ENCODE measurements around the gene KRTAP4-2. TPM values are rescaled to one million over a fixed set of nuclear protein-coding genes. Genes with fewer than 3 reads are reported as not detected.
"Not testable (repeated sequence)": the region's sequence is repeated elsewhere in the genome, so short reads cannot be mapped to it uniquely, and the experiment has no call there.

The KRTAP4-2 gene
- total RNA-seq, 1 donor from 2014 or later: not detected

- no peaks in the 10 kb centered on the region for H3K27me3 ChIP-seq (ENCODE audit: control insufficient read depth, insufficient read depth, low read length)
- no peak overlapping the region for H3K4me3 ChIP-seq (ENCODE audit: low read depth, low read length)
- peak; percentile 10 for DNase-seq (ENCODE audit: low read depth)
- no peaks in the 10 kb centered on the region for H3K36me3 ChIP-seq (ENCODE audit: control insufficient read depth, insufficient read depth, low read length)
- TF ChIP-seq, protein P1, sequence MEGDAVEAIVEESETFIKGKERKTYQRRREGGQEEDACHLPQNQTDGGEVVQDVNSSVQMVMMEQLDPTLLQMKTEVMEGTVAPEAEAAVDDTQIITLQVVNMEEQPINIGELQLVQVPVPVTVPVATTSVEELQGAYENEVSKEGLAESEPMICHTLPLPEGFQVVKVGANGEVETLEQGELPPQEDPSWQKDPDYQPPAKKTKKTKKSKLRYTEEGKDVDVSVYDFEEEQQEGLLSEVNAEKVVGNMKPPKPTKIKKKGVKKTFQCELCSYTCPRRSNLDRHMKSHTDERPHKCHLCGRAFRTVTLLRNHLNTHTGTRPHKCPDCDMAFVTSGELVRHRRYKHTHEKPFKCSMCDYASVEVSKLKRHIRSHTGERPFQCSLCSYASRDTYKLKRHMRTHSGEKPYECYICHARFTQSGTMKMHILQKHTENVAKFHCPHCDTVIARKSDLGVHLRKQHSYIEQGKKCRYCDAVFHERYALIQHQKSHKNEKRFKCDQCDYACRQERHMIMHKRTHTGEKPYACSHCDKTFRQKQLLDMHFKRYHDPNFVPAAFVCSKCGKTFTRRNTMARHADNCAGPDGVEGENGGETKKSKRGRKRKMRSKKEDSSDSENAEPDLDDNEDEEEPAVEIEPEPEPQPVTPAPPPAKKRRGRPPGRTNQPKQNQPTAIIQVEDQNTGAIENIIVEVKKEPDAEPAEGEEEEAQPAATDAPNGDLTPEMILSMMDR (IDR thresholded peaks at IDR 0.05; ENCODE audit: insufficient read depth, low read length, poor library complexity, severe bottlenecking): no peak
Observed at GRCh38 chr17:41211845-41212466, 33.9 kb upstream of the KRTAP4-2 start.

GRCh38 chr17:41199421-41200078 lies 21.5 kb upstream of the KRTAP4-2 start:
- Histone ChIP-seq H3K4me3 (ENCODE audit: low read depth, low read length) (no peak overlapping the region), H3K27me3 (ENCODE audit: control insufficient read depth, insufficient read depth, low read length) (no peaks in the 10 kb centered on the region), H3K36me3 (ENCODE audit: control insufficient read depth, insufficient read depth, low read length) (no peaks in the 10 kb centered on the region)
- no peak for DNase-seq (ENCODE audit: low read depth)
- TF ChIP-seq, protein P1 (IDR thresholded peaks at IDR 0.05; ENCODE audit: insufficient read depth, low read length, poor library complexity, severe bottlenecking): no peak

- Histone ChIP-seq H3K4me3 (ENCODE audit: low read depth, low read length) (no peak overlapping the region), H3K27me3 (ENCODE audit: control insufficient read depth, insufficient read depth, low read length) (no peaks in the 10 kb centered on the region), H3K36me3 (ENCODE audit: control insufficient read depth, insufficient read depth, low read length) (no peaks in the 10 kb centered on the region)
- TF ChIP-seq, protein P1 (IDR thresholded peaks at IDR 0.05; ENCODE audit: insufficient read depth, low read length, poor library complexity, severe bottlenecking): no peak
- no peak for DNase-seq (ENCODE audit: low read depth)
Observed at GRCh38 chr17:41196068-41196467, 18.0 kb upstream of the KRTAP4-2 start.

- Histone ChIP-seq H3K27me3 (ENCODE audit: control insufficient read depth, insufficient read depth, low read length) (no peaks in the 10 kb centered on the region), H3K36me3 (ENCODE audit: control insufficient read depth, insufficient read depth, low read length) (no peaks in the 10 kb centered on the region), H3K4me3 (ENCODE audit: low read depth, low read length) (no peak overlapping the region)
- DNase-seq (ENCODE audit: low read depth): no peak
- TF ChIP-seq, protein P1 (IDR thresholded peaks at IDR 0.05; ENCODE audit: insufficient read depth, low read length, poor library complexity, severe bottlenecking): no peak
Observed at GRCh38 chr17:41190328-41190727, 12.3 kb upstream of the KRTAP4-2 start.

GRCh38 chr17:41189837-41190318 lies 11.9 kb upstream of the KRTAP4-2 start, which contains the start of gene KRTAP9-1:
TSS of gene KRTAP9-1 (plus strand) at chr17:41189887. CDS start at chr17:41189887, 0 bp downstream.
- not testable (repeated sequence) for H3K4me3 ChIP-seq (ENCODE audit: low read depth, low read length); H3K36me3 ChIP-seq (ENCODE audit: control insufficient read depth, insufficient read depth, low read length); H3K27me3 ChIP-seq (ENCODE audit: control insufficient read depth, insufficient read depth, low read length); DNase-seq (ENCODE audit: low read depth)

DNA sequence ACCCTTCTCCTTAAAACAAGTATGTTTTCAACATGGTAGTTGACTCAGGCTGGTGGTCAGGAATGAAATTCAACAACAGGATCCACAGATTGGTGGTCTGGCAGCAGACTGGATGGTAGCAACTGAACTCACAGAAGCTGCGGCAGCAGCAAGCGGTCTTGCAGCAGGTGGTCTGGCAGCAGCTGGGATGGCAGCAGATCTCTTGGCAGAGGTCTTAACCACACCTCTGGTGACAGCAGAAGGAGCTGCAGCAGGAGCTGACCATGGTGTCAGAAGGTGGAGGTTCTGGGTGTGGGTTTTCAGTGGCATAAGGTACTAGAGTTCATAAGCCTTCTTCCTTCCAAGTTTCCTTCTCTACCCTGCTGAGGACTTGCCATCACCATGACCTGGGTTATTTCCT lies 8.9 kb upstream of the KRTAP4-2 start:
- DNase-seq (ENCODE audit: low read depth): no peak
- Histone ChIP-seq H3K4me3 (ENCODE audit: low read depth, low read length) (no peak overlapping the region), H3K36me3 (ENCODE audit: control insufficient read depth, insufficient read depth, low read length) (no peaks in the 10 kb centered on the region), H3K27me3 (ENCODE audit: control insufficient read depth, insufficient read depth, low read length) (no peaks in the 10 kb centered on the region)
- TF ChIP-seq, protein P1 (IDR thresholded peaks at IDR 0.05; ENCODE audit: insufficient read depth, low read length, poor library complexity, severe bottlenecking): no peak
